Measurements from ENCODE around the gene FOXP1.
"Not testable (repeated sequence)": the region's sequence is repeated elsewhere in the genome, so short reads cannot be mapped to it uniquely, and the experiment has no call there.

FOXP1 gene

GRCh38 chr3:71000483-71000882 is 583.0 kb downstream of the FOXP1 start:
- in situ Hi-C loops (cut with MboI; ENCODE audit: low sequenced_read_pairs): no loop called here

DNA sequence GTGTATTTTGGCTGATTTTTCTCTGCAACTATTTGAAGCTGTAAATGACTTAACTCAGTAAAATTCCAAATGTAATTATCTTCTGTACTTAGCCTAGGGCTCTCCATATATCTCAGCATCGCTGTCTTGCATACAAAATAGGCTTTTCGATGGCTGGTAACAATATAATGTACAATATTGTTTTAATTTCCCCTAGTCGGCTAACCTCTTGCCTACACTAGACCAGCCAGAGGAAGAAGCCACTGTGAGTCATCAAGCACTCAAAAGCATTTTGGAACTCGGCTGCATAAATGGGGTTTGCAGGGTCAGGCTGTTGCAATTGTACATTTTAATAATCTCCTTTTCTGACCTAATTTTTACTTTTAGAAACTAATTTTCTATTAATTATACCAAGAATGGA is 583.8 kb downstream of the FOXP1 start:
- in situ Hi-C loops (cut with MboI; ENCODE audit: low sequenced_read_pairs): no loop called here

DNA sequence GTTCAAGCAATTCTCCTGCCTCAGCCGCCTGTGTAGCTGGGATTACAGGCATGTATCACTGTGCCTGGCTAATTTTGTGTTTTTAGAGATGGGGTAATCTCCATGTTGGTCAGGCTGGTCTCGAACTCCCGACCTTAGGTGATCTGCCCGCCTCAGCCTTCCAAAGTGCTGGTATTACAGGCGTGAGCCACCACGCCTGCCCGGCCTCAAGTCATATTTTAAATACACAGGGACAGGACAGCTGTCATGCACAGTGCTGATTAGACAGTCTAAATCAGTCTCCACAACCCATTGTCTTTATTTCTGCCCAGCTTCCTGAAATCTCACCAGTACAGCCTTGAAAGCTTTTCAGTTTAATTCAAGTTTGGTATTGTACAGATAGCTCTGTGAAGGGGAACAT is 587.4 kb downstream of the FOXP1 start:
- in situ Hi-C loops (cut with MboI; ENCODE audit: low sequenced_read_pairs): no loop called here

DNA sequence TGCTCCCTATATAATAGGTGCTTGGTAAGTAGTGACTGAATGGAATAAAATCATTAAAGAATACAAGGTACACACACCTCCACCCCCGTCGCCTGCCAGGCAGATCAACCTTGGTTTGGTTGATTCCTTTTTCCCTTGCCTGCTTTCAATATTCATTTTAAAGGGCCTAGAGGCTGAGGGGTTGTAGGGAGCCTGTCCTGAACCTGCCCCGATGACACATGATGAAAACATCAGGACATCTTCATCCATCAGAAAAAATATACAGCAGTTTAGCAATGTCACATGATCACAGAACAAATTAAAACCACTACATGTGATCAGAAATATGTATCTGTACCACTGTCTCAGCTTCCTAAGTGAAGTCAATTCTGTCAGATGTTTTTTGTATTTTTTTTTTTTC is 588.9 kb downstream of the FOXP1 start:
- in situ Hi-C loops (cut with MboI; ENCODE audit: low sequenced_read_pairs): no loop called here

GRCh38 chr3:70992562-70993204 is 590.8 kb downstream of the FOXP1 start:
- in situ Hi-C loops (cut with MboI; ENCODE audit: low sequenced_read_pairs): no loop called here

GRCh38 chr3:70992131-70992530 is 591.4 kb downstream of the FOXP1 start:
- in situ Hi-C loops (cut with MboI; ENCODE audit: low sequenced_read_pairs): no loop called here

DNA sequence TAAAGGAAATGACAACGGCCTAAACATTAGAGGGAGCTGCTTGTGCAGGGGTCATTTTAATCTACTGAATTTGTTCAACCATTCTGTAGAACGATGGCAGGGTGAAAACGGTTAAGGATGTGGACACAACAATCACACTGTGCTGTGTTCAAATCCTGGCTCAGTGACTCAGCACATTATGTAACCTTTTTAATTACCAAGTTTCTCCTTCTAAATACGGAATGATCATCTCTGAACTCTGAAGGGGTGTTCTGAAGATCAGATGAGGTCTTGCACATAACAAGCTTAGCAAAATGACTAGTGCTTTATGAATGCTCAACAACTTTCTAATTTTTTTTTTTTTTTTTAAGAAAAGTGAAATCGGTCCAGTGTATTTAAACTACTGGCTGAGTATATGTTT is 592.8 kb downstream of the FOXP1 start:
- in situ Hi-C loops (cut with MboI; ENCODE audit: low sequenced_read_pairs): no loop called here

DNA sequence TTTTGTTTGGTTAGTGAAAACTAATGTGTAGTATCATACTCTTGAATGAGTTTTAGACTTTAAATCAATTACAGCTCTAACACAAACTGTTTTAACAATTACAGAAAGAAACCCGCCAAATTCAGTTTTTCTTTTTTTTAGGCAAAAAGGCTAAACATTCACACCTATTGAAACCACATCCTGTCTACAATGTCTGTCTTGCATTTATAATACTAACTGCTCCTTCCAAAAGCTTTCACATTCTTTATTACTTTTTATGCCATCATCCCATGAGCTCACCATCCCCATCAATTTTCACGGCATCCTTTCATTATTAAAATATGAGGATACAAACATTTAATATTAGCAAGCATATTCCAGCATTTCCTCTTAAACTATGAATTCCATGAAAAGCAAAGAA is 593.3 kb downstream of the FOXP1 start:
- in situ Hi-C loops (cut with MboI; ENCODE audit: low sequenced_read_pairs): no loop called here

DNA sequence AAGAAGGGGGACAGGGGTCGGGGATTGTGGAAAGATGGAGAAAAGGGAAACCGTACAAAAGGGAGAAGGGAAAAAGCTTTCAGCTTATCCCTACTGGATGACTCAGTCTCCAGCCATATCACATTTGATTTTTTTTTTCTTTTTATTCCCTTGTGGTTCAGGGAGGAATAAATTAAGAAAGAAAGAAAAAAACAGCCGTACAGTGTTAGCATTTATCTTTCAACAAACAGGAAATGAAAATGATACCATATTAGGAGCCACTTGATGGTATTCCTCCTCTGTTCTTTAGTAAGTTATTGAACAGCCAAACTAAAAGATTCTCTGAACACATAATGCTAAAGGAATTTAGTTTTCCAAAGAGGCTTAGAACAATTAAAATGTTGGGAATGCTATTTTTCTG is 594.4 kb downstream of the FOXP1 start:
- in situ Hi-C loops (cut with MboI; ENCODE audit: low sequenced_read_pairs): no loop called here

DNA sequence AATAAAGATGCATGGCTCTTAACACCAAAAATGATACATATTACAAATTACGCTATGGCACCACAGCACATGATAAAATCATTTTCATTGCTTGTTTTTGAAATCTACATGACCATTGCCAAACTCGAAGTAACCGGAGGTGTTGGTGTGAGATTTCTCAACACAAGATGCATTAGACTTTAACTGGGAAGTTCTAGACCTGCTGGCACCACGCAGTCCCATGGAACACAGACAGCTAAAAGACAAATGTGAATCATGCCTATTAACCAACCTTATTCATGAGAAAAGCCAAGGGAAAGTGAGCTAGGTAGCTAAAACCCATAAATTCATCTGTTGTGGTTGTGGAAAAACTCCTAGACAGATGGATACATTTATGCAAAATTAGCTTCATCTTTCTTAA is 595.4 kb downstream of the FOXP1 start:
- in situ Hi-C loops (cut with MboI; ENCODE audit: low sequenced_read_pairs): no loop called here

- in situ Hi-C loops (cut with MboI; ENCODE audit: low sequenced_read_pairs): no loop called here
Measured at GRCh38 chr3:70985572-70985971, 598.0 kb downstream of the FOXP1 start.

GRCh38 chr3:70984776-70985482 is 598.6 kb downstream of the FOXP1 start:
- in situ Hi-C loops (cut with MboI; ENCODE audit: low sequenced_read_pairs): no loop called here

GRCh38 chr3:70982700-70983140 is 600.8 kb downstream of the FOXP1 start:
- in situ Hi-C loops (cut with MboI; ENCODE audit: low sequenced_read_pairs): no loop called here

GRCh38 chr3:70982284-70982683 is 601.2 kb downstream of the FOXP1 start:
- in situ Hi-C loops (cut with MboI; ENCODE audit: low sequenced_read_pairs): no loop called here

GRCh38 chr3:70981231-70981880 is 602.2 kb downstream of the FOXP1 start:
- in situ Hi-C loops (cut with MboI; ENCODE audit: low sequenced_read_pairs): no loop called here

DNA sequence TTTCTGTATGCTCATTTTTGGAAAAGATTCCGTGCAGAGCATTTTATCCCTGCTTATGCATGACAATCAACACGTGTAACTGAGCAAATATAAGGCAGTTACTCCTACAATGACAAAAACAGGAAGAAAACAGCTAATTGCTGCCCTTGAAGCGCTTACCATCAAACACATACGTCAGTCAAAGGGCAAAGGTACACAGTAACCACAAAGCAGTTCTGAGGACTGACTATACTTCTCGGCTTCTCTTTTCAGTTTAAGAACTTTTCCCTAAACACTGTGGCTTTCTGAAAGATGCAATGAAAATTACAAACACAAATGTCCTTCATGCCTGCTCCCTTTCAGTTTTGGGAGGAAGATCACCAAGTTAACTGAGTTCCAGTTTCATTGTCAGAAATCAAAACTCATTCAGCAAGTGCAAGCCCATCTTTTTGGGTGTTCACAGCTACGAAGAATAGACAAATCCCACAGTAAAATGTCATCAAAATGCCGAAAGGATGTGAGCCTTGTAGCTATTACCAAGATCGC is 602.8 kb downstream of the FOXP1 start:
- in situ Hi-C loops (cut with MboI; ENCODE audit: low sequenced_read_pairs): no loop called here

- in situ Hi-C loops (cut with MboI; ENCODE audit: low sequenced_read_pairs): no loop called here
Measured at GRCh38 chr3:70979983-70980645, 603.4 kb downstream of the FOXP1 start.

DNA sequence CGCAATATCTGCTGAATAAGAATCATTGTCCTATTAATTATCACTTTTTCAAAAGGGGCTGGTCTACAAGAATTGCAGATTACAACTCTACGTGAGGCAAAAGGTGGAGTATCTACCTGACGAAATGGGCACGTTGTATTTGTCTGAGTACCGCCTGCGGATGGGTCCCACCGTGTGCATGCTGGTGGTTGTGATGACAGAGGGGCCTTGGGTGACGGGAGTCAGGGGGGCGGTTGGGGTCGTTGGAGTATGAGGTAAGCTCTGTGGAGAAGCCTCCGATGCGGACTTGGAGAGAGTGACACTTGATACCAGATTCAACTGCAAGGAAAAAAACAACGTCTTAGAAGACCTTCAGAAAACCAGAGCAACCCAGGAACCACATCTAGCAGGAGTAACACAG is 605.8 kb downstream of the FOXP1 start:
- in situ Hi-C loops (cut with MboI; ENCODE audit: low sequenced_read_pairs): no loop called here

DNA sequence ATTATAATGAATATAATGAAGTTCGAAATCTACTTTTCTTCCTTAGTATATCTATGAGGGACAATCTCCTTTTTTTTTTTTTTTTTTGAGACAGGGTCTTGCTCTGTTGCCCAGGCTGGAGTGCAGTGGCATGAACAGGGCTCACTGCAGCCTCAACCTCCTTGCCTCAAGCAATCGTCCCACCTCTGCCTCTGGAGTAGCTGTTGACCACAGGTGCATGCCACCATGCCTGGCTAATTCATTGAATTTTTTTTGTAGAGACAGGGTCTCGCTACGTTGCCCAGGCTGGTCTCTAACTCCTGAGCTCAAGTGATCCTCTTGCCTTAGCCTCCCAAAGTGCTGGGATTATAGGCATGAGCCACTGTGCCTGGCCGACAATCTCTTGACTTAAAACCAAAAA is 607.5 kb downstream of the FOXP1 start:
- in situ Hi-C loops (cut with MboI; ENCODE audit: low sequenced_read_pairs): not testable (repeated sequence)

- in situ Hi-C loops (cut with MboI; ENCODE audit: low sequenced_read_pairs): no loop called here
Measured at GRCh38 chr3:70974747-70975146, 608.8 kb downstream of the FOXP1 start.

GRCh38 chr3:70973558-70973957 is 610.0 kb downstream of the FOXP1 start:
- in situ Hi-C loops (cut with MboI; ENCODE audit: low sequenced_read_pairs): no loop called here
